T-helper 2 cell (primary cell): ENCODE measurements around the gene PPIL6.

Source experiments
- DNase-seq, 5 experiments: peaks; one replicate each; pipeline versions ENCODE4 v3.0.0 to v3.0.0-alpha.2; 2012 to 2022

PPIL6 gene

DNA sequence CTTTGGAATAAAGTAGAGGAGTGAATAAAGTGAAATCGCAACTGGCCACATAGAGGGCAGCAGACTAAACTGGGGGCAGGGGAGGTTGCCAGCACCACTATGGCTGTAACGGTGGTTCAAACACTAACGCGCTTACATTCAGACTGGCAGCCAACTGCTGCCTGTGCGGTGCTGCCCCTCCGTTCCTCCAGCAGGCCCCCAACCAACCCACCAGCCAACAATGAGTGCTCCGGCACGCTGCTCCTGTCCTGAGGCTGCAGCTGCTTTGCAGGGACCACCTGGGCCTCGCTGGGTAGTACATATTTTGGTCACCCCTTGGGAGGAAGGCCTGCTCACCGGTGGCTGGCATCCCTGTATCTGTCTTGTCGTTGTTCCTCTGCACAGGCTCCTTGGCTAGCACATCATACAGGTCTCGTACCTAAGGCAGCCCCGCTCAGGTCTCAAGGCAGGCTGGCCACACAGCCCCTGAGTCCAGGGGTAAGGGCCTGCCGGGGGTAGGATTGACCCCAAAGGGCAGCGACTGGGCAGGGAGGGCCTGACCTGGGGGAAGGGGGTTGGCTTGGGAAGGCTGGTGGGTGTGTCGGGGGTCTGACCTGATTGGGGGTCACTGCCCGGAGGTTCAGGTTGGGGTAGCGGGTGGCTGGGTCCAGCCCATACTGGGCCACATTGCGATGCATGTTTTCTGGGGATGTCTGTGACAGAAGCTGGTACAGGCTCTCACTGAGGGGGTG is 8.8 kb upstream of the PPIL6 start:
- no peak for DNase-seq

DNA sequence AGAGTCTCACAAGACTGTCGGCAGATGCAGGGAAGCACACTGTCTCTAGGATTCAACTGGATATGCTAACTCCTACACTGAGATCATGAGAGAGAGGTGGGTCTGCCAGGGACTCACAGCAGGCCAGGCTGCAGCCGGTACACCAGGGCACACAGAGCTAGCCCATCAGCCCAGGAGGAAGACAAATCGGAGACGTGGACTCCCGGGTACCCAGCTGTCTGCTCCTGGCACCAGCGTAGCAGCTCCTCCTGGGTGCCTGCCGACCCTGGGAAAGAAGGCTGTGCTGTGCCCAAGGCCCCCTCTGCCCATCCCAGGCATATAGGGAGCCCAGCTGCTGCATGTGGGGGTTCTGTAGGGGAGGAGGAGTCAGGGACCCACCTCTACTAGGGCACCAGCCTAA is 8.2 kb upstream of the PPIL6 start:
- DNase-seq: no peak

DNA sequence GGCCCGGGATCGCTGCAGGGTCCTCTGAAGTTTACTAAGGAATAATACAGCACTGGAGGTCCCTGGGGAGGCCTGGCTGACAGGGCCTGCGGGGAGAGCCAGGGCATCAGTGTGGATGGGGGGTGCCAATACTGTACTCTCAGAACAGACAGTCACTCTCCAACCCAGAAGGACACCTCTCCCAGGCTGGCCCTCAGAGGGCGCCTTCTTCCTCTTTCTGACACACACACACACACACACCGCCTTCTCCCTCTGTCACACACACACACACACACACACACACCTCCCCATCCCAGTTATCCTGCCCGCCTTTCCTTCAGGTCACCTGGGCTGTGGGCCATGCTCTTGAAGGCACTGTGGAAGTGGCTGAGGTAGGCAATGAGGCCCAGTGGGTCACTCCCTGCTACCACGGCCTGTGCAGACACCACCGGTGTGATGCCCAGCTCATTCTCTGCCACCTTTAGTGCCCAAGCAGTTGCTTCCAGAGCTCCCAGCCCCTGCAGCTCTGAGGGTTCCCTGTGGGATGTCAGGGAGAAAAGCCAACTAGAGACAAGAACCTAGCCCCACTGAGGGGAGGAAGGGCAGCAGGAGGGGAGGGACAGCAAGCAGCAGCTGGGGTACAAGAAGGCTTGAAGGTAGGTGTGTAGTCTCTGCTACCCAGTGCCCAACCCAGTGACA is 7.6 kb upstream of the PPIL6 start:
- DNase-seq: peak in 1 of 5 experiments; percentile 46

- DNase-seq: no peak
Measured at GRCh38 chr6:109447087-109447486, 6.7 kb upstream of the PPIL6 start.

GRCh38 chr6:109446541-109446940 is 6.1 kb upstream of the PPIL6 start:
- DNase-seq: no peak

GRCh38 chr6:109446072-109446471 is 5.6 kb upstream of the PPIL6 start:
- DNase-seq: no peak

DNA sequence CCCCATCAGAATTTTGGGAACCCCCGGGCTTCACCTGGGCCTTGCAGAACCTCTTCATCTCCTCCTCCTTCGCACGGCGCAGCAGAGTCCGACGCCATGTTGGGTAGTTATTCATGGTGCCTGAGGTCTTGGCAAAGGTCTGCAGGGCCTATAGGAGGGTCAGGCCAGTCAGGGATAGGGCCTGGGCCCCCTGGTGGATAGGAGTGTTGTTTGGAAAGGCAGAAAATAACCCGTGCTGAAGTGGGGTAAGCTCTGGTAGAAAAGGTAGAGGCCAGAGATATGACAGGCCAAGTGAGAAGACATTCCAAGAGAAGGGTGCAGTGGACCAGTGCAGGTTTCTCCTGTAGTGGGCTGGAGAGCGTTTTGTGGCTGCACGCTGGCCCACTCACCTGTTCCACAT is 5.0 kb upstream of the PPIL6 start:
- no peak for DNase-seq

DNA sequence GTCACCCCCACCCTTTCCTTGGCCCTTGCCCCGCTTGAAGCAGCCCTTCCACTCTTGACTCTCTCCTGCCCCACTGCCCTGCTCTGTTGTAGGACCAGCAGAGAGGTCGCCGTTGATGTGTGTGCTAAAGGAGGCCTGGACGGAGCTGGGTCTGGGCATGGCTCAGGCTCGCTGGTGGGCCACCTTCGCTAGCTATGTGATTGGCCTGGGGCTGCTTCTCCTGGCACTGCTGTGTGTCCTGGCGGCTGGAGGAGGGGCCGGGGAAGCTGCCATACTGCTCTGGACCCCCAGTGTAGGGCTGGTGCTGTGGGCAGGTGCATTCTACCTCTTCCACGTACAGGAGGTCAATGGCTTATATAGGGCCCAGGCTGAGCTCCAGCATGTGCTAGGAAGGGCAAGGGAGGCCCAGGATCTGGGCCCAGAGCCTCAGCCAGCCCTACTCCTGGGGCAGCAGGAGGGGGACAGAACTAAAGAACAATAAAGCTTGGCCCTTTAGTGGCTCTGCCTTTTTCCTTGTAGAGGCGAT is 3.1 kb upstream of the PPIL6 start:
- DNase-seq: no peak

- no peak for DNase-seq
Measured at GRCh38 chr6:109442393-109442924, 2.0 kb upstream of the PPIL6 start.

DNA sequence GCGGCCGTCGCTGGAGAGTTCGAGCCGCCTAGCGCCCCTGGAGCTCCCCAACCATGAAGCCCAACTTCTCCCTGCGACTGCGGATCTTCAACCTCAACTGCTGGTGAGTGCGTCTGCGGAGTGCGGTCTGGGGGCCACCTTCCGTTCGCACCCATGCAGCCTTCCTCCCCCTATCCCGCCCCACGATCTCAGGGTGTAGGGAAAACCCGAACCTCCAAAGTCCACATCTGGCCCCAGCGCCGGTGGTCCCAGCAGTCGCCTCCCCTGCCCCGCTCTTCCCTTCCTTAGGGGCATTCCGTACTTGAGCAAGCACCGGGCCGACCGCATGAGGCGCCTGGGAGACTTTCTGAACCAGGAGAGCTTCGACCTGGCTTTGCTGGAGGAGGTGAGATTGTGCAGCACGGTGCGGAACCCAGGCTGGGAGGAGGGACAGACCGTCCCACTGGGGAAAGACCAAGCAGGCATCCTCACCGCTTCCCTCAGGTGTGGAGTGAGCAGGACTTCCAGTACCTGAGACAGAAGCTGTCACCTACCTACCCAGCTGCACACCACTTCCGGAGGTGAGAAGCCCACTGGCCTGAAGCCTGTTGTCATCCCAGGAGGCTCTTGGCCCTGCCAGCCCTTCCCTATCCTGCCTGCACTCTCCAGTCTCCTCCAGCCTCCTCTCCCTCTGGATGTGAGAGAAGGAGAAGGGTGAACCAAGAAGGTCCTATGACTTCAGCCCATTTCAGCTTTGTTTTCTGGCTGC is 815 bp upstream of the PPIL6 start:
- DNase-seq: peak in 4 of 5 experiments; percentile 22 to 69 (median 49)

GRCh38 chr6:109436041-109436440 is 4.4 kb downstream of the PPIL6 start:
- no peak for DNase-seq

- no peak for DNase-seq
Measured at GRCh38 chr6:109434456-109434855, 6.0 kb downstream of the PPIL6 start.

DNA sequence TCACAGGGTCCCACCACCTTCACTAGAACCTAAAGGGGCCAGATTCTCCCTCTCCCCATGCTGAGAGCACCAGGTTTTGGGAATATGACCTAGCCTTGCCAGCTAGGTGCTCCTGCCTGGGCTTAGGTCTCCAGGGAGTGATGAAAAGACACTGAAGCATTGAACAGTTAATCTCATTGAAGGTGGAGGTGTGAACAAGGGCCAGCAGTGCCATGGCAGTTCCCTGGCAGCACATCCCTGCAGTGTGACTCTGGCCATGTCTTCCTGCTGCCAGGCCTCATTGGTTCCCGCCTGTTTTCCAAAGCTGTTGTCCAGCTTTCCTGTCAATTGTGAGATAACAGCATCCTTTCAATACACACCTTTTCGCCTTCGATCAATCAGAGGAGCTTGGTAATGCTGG is 10.9 kb downstream of the PPIL6 start:
- DNase-seq: no peak

DNA sequence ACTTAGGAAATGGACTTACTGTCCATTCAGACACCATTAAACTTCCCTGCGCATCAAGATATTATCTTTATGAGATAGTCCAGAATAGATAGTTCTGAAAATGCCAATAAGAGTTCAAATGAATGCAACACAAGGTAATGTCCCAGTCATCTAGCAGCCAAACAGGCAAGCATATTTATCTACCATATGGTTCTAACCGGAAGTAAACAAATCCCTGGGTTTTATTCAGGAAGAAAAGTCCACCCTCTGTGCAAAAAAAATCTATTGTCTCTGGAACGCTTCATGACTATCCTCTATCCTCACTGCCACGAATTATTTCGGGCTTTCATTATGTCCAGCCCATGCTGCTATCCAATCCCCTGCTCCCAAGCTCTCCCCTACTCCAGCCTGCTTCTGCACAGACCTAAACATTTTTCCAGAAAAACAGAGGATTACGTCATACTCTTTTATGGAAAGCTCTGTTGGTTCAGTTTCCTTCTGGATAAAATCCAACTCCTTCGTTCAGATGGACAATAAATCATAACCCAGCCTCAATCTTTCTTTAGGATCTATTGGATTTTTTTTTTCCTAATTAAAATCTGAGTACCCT is 11.4 kb downstream of the PPIL6 start:
- DNase-seq: no peak

DNA sequence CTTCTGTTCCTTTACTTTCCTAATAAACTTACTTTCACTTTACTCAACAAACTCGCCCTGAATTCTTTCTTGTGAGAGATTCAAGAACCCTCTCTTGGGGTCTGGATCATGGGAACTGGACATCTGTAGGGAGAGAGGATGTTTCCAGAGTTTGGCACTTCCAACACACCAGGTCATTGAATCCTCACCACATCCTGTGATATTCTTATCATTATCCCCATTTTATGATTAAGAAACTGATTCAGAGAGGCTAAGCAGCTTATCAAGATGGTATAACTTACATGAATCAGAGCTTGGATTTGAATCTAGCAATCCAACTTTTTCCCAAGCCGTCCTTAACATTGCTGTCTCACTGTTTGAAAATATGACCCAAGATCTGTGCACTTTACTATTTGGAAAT is 15.5 kb downstream of the PPIL6 start:
- DNase-seq: no peak

DNA sequence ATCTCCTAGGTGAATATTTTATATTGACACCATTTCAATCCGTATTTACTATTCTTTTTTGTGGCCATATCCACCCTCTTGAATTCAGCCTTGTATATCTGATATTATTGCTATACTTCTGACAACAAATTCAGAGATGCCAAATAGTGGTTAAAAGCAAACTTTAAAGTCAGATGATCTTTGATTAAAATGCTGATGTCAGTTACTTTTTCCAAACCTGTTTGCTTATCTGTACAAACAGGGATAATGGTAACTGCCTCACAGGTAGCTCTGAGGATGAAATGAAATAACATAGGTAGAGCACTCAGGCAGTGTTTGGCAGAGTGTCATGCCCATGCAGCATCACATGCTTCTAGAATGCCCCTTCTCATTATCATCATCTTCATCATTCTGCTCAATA is 19.2 kb downstream of the PPIL6 start:
- no peak for DNase-seq

- no peak for DNase-seq
Measured at GRCh38 chr6:109420751-109421150, 19.7 kb downstream of the PPIL6 start.

DNA sequence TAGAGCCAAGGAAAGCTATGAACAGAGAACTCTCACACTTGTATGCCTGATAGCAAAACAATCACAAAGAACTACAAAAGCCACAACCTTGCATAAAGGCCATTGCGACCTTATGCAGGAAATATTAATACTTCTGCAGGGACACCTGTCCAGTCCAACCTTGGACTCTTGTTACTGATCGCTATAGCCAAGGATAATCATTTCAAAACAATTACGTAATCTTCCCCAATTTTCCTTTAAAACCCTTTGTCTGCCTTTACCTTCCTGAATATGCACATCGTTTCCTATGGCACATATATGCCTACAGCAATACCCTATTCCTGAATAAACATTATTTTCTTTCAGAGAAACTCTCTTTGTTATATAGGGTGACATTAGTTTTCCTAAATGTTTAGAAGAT is 22.8 kb downstream of the PPIL6 start:
- no peak for DNase-seq

- no peak for DNase-seq
Measured at GRCh38 chr6:109411034-109411433, 29.4 kb downstream of the PPIL6 start.

- DNase-seq: no peak
Measured at GRCh38 chr6:109406196-109406595, 34.2 kb downstream of the PPIL6 start.

DNA sequence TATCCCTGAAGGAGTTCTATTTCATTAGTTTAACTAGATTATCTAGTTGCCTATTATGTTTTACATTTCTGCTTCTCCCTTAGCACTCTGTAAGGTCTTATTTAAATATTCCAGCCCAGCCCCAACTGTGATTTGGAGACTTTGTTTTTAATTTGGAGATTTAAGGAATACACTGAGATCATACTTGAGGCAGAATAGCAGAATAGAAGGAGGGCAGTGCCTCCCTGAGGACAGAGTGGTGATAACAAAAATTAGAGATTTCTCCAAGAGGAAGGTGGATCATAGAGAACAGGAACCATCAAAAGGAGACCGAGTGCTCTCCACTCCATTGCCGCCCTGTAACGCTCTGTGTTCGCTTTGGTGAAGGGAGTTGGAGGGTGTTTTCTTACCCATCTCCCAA is 43.4 kb downstream of the PPIL6 start:
- DNase-seq: no peak

GRCh38 chr6:109396046-109396718 is 44.2 kb downstream of the PPIL6 start:
- peak in 1 of 5 experiments; percentile 44 for DNase-seq
